Inferior parietal cortex (tissue), 1 donor: Measurements from ENCODE around the gene C17orf75.
"Not testable (repeated sequence)": the region's sequence is repeated elsewhere in the genome, so short reads cannot be mapped to it uniquely, and the experiment has no call there.

Source experiments
- DNase-seq: peaks from one replicate; pipeline ENCODE4 v3.0.0-alpha.2; 2016; ENCODE audit errors: extremely low spot score

The C17orf75 gene

DNA sequence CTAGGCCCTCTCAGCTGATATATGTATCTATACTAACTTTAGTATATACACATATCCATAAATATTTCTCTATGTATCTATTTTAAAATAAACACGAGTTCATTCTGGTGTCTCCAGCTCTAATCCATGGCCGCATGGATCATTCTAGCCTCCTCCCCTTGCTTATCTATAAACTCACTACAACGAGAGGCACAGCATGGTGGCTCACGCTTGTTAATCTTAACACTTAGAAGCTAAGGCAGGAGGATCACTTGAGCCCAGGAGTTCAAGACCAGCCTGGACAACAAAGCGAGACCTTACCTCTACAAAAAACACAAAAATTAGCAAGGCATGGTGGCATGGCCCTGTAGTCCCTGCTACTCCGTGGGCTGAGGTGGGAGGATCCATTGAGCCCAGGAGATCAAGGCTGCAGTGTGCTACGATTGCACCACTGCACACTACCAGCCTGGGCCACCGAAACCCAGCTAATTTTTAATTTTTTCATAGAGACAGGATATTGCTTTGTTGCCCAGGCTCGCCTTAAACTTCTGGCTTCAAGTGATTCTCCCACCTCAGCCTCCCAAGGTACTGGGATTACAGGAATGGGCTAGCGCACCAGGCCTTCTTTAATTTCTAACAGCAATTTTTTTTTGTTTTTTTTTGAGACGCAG is 4.1 kb upstream of the C17orf75 start:
- DNase-seq = no peak

DNA sequence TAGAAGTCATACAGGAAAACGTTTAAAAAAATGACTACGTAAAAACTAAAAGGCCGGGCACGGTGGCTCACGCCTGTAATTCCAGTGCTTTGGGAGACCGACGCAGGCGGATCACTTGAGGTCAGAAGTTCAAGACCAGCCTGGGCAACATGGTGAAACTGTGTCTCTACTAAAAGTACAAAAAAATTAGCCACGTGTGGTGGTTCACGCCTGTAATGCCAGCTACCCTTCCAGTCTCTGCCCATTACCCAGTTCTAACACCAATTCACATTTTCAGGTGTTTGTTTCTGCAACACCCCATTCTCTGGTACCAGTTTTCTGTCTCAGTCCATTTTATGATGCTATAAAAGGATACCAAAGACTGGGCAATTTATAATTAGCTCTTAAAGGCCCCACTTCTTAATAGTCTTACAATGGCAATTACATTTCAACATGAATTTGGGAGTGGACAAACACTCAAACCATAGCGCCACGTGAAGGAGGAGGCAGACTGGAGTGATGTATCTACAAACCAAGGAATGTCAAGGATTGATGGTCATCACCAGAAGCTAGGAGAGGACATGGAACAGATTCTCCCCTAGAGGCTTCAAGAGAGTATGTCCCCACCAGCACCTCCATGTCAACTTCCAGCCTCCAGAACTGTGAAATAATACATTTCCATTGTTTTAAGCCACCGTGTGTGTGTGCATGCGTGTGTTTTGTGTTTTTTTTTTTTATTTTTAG is 791 bp upstream of the C17orf75 start:
- no peak for DNase-seq

DNA sequence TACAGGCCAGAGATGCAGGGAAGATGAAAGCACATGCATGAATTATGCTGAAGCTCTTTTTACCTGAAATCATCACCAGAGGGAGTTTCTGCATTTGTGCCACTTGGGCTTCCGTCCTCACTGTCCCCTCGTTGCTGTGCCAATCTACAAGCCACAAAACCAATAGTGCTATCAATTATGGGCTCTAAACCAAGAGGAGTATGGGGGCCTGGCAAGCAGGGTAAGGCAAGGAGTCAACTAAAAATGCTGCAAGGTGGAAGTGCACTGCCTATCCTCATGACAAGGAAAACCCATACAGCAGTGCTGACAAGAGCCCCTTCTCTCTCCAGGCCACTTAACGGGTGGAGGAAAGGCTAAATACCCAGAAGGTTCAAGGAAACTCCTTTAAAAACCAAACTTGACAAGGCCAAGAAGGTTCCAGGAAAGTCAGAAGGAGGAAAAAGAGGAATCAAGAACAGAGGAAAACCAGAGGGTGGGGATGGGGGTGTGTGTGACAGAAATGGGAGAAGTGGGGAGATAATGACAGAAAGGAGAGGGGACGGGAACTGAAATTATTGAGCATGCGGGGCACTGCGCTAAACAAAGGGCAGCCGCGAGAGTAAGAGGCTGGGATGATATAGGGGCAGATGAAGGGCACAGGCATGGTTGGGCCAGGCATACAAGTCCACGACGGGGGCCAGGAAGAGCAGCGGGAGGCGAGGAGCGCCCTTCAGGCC is 674 bp downstream of the C17orf75 start:
- peak; percentile 34 for DNase-seq

DNA sequence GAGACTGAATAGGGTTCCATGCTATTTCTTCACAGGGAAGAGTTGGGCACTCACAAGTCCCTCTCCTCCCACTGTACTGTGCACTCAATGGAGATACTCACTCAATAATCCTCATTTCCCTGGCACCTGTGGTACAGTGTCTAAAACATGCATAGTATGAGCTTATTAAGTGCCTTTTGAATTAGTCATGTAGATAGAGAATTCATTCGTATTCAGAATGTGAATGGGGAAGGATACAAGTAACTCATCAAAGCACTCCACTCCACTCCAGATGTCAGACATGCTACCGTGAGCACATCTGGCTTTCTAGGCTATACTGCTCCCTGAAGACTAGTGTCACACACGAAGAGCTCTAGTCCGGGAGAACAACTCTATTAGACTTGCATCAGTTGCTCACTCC is 6.3 kb downstream of the C17orf75 start:
- no peak for DNase-seq

DNA sequence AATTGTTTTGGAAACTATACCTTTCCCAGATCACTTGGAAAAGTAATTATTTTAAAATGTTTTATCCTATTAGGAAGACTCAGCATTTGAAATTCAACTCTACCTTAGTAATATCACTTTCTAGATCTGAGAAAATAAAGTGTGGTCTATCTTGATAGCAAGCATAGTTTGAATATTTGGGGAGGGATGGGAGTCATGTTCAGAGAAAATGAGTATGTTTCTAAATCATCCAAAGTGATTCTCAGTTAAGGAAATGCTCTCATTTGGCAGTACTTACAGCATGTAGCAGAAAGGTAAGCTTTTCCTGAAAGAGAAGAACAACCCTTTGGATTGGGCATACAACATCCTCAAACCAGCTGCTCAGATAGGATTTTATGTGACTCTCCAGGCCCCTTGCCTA is 6.9 kb downstream of the C17orf75 start:
- no peak for DNase-seq

DNA sequence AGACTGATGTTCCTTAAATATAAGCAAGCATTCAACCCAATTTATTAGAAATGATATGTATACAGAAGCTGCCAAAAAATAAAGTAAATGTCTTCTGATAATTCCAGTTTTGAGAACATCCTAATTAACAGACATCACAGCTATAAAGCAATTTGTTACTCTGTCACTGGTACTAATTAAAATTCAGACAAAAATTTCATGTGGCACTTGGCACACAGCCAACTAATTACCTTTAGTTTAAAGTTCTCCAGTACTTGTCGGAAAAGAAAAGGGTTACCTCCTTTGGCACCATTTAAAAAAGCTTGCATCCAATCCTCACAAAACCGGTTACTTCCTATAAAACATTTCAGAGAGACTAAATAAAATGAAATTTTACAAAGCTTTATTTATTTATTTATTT is 8.8 kb downstream of the C17orf75 start:
- DNase-seq = no peak

DNA sequence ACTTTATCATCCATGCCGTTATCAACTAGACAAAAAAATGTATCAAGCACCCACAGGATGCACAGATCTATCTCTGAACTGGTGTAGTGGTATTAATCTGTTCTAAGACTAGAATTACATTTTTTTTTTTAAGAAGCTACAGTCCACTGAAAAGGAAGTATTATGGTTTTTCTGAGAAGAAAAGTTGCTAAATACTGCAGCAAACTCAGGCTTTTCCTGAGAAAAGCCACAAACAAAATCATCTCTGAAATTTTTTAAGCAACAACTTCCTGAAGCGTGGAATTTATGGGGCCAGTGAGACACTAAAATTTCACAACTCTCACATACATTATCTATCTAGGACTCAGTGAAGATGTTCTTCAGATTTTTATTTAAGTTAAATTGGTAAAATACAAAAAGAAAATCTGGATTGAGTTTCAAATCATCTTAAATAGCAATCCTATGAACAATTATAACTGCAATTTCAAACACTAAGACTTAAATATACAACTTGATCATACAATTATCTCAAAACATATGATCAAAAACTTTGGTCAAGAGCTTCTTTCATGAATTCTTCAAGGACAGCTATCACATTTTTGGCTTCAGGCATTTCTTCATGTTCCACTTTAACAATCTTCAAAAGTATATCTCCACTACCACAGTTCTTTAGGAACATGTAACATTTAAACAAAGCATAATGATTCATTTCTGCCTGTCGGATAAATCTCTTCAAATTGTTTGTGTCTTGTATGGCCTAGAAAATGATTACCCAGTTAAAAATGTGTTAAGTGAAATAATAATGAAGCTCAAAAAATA is 10.5 kb downstream of the C17orf75 start:
- DNase-seq = no peak

DNA sequence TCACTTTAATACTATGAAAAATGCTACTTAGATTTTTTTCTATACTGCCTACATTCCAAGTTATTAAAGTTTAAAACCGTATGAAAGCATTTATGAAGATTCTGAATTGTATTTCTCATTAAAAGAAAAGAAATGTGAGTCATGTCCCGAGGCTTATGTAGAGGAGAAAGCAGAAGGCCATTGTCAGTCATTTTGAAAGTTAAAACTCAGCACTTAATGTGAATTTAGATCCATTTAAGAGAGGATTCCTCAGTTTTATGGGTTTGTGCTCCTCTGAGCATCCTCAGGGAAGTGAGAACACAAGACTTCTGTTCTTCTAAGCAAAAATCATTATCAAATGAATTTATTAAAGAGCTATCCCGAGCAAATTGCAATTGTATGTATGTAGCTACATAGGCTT is 11.8 kb downstream of the C17orf75 start:
- DNase-seq = no peak

DNA sequence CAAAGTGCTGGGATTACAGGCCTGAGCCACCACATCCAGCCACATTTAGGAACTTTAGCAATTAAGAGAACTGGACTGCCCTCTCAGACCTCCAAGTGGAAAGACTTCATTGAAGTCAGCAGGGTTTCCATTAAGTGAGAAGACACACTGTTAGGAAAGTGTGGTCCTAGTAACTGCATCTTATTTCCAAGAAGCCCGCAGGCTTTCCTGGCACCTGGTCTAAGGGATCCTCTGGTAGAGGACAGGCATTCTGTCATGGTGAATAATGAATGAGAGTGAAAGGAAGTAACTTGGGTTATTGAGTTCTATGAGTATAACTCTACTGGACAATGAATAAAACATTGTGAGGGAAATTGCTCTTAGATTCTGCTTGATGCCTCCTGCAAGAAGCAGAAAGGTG is 14.1 kb downstream of the C17orf75 start:
- no peak for DNase-seq

DNA sequence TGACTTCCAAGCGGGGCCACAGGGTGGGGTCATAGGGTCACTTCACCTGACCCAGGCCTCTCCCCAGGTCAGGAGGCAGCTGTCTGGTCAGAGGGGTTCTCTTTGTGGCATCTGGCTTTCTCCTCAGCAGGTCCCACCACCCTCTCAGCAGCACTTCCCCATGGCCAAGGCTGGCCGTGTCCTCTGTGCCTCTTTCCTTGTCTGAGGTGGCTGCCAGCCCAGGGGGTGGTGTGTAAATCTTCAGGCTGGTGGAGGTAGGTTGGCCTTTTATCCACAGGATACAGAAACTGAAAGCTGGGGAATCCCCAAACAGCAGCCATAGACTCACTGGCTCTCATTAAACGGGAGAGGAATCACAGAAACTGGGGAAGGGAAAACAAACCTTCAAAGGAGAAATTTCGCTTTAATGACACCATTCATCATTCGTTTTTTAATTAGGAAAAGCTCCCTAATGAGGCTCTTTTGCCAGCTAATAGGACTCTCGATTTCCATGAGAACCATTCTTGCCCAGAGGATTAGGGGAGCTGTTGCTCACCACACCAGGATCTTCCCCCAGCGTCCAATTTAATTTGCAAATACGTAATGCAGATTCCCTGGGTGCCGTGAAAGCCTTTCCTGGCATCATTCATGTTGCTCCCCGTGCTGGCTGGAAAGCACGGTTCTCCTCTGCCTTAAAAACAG is 18.0 kb downstream of the C17orf75 start:
- peak; percentile 25 for DNase-seq

DNA sequence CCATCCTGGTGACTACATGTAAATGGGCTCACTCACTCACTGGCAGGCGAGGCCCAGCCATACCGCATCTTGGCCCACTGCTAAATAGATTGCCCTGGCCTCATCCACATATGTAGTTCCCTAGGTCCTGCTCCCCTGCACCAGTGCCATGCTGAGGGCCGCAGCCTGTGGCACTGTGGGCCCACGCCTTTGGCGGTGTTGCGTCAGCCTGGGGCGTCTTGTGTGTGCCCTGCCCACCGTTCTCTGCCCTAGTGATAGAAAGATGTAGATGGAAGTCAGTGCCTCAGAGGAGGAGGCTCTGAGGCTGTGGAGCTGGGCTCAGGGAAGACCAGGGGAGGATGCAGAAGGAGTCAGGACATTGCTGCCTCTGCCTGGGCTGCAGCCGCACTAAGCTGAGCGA is 18.9 kb downstream of the C17orf75 start:
- DNase-seq = no peak

DNA sequence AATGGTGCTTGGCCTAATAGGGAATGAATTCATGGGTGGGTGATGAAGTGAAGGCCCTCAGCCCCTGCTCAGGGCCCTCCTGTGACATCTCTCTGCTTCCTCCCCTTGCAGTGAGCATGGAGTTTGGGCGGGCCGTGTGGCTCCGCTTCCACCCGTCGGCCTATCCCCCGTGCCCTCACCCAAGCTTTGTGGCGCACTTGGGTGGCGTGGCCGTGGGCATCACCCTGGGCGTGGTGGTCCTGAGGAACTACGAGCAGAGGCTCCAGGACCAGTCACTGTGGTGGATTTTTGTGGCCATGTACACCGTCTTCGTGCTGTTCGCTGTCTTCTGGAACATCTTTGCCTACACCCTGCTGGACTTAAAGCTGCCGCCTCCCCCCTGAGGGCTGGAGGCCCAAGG is 21.1 kb downstream of the C17orf75 start:
- DNase-seq = no peak

DNA sequence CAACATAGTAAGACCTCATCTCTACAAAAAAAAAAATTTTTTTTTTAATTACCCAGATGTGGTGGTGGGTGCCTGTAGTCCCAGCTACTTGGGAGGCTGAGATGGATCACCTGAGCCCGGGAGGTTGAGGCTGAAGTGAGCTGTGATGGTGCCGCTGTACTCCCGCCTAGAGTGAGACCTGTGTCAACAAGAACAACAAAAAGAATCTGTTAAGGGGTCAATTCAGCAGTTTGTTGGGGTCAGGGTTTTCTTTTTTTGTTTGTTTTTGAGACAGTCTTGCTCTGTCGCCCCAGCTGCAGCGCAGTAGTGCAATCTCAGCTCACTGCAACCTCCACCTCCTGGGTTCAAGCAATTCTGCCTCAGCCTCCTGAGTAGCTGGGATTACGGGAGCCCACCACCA is 21.9 kb downstream of the C17orf75 start:
- not testable (repeated sequence) for DNase-seq

DNA sequence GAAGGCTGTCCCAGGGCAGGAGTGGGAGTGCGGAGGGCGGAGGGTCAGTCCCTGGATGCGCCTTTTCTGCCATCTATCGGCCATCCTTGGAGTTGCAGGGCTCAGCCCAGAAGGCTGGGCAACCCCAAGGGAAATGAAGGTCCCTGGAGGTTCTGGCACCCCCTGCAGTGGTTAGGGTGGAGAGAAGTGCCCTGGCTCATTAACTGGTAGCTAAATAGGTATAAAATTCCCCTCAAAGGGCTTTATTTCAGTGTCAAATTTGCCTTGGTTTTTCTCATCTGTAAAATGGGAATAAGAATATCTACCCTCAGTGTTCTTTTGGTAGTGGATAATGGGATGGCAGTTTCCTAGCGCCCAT is 22.4 kb downstream of the C17orf75 start:
- peak; percentile 78 for DNase-seq

DNA sequence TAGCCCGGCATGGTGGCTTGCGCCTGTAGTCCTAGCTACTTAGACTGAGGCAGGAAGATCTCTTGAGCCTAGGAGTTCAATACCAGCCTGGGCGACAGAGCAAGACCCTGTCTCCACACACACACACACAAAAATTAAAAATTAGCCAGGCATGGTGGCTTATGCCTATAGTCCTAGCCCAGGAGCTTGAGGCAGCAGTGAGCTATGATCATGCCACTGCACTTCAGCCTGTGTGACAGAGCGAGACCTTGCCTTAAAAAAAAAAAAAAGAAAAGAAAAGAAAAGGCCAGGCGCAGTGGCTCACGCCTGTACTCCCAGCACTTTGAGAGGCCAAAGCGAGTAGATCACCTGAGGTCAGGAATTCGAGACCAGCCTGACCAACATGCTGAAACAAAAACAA is 23.9 kb downstream of the C17orf75 start:
- DNase-seq = no peak

DNA sequence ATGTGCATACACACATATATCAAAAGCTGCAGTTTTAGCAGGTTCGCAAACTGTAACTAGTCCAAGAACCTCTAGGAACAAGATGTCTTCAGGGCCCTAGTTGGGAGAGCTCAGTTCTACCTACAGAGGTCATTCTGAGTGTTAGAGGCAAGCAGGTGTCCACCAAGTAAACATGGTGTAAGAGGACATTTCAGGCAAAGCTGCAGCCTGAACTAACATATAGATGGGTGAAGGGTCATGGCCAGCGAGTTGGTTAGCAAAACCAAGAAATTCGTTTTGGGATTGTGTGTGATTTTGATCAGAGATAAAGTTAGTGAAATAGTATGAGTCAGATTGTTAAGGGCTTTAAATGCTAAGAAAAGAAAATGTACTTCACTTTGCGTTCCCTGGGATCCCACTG is 24.6 kb downstream of the C17orf75 start:
- no peak for DNase-seq

DNA sequence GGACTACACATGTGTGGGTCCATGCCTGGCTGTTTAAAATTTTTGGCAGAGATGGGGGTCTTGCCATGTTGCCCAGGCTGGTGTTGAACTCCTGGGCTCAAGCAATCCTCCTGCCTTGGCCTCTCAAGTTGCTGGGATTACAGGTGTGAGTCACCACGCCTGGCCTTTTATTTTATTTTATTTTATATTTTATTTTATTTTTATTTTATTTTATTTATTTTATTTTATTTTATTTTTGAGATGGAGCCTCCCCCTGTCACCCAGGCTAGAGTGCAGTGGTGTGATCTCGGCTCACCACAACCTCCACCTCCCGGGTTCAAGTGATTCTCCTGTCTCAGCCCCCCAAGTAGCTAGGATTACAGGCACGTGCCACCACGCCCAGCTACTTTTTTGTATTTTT is 25.3 kb downstream of the C17orf75 start:
- DNase-seq = not testable (repeated sequence)

DNA sequence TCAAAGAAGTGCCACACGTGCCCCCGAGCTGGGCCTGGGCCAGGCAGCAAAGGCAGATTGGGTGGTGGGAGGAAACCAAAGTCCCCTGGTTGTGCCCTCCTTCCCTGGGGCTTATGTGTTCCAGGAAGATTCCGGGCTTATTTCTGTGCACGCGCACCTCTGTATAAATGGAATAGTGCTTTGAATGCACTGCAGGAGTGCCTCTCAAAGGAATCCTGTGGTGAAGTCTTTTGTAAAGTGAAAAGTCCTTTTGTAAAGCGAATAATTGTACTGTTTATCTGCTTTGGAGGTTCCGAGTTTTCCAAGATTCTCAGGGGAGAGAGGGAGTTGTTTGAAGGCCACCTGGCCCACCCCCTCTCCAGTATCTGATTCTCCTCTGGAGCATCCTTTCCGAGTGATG is 26.8 kb downstream of the C17orf75 start:
- DNase-seq = no peak

DNA sequence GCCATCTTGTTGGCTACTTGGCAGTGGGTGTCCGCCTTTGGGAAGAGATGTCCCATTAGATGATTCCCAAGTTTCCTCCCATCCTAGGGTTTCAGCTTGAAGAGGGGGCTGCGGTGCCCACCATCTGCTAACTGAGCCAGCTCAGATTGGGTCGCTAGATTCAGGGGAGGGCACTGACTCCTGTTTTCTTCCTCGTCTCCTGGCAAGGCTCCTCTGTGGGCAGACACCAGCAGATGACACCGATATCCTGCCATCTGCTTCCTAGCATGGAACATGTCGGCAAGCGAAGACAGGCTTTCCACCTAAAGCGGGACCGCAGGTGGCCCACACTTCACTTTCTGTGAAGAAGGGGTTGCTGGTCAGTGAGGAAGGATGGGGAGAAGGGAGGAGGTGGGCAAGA is 27.3 kb downstream of the C17orf75 start:
- no peak for DNase-seq

DNA sequence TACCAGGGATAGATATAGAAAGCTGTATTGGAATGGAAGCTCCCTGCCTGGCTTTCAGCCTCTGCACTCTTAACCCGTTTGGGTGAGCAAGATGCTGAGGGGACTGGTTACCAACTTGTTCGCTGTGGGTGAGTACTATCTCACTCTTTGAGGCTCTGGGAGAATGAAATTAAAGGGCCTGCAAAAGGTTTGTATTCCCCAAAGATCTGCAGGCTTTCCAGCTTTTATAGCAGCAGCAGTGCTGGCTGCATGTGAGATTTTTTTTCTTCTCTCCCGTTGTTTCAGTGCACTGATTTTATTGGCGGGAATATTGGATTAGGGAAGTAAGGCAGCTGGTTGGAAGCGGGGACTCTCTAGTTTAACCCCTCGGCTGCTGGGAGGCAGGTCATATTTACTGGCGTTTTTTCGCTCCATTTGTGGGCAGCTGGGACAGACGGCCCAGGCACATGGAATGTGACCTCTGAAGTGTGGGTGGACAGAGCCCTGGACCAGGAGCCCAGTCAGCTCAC is 30.9 kb downstream of the C17orf75 start:
- peak; percentile 13 for DNase-seq

DNA sequence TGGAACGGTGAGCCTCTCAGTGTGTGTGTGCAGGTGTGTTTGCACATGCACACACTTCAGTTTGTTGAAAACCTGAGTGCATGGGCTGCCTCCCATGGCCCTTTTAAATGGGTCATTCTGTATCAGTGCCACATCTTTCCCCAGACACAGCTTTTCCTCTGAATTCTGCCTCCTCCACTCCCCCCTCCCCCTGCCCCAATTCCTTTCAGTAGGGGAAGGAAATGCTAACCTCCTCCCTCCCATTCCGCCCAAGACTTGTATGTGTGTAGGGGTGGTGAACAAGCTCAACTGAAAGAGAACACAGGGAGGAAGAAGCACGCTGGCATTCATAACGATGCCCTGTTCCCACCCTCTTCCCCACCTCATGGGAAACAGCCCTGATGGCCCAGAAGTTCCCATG is 34.3 kb downstream of the C17orf75 start:
- no peak for DNase-seq

DNA sequence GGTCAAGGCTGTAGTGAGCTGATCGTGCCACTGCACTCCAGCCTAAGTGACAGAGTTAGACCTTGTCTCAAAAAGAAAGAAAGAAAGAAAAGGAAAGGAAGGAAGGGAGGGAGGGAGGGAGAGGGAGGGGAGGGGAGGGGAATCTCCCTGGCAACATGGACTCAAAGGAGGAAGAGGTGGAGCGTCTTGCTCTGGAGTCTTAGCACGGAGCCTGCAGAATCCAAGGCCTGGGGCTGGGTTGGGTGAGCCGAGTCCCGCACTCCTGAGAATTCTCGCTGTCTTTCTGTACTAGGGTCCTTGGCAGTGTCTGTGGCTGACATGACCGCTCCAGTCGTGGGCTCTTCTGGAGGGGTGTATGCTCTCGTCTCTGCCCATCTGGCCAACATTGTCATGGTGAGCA is 36.9 kb downstream of the C17orf75 start:
- DNase-seq = no peak
